Stimulated activated CD8-positive, alpha-beta memory T cell treated with anti-CD3 and anti-CD28 coated beads, Interleukin-12 subunit alpha, Interleukin-12 subunit beta, amount 100 ng/mL, for 4 hours (primary cell): Measurements from ENCODE around the gene FOXP4.

Source experiments
- DNase-seq: peaks from one replicate; pipeline ENCODE4 v3.0.0-alpha.2; 2020; ENCODE audit warnings: low read depth

The FOXP4 gene

GRCh38 chr6:41646026-41646795, 100.0 kb downstream of the FOXP4 start:
- DNase-seq = no peak

- DNase-seq = no peak
Measured at GRCh38 chr6:41647061-41647511, 100.9 kb downstream of the FOXP4 start.

GRCh38 chr6:41648070-41648585, 101.9 kb downstream of the FOXP4 start:
- no peak for DNase-seq

GRCh38 chr6:41648921-41649320, 102.7 kb downstream of the FOXP4 start:
- DNase-seq = no peak

GRCh38 chr6:41649596-41649995, 103.4 kb downstream of the FOXP4 start:
- no peak for DNase-seq

- DNase-seq = no peak
Measured at GRCh38 chr6:41650120-41650519, 103.9 kb downstream of the FOXP4 start.

- no peak for DNase-seq
Measured at GRCh38 chr6:41651246-41651961, 105.2 kb downstream of the FOXP4 start.
